CD4-positive, alpha-beta T cell treated with Interleukin-1 beta for 1 hour (primary cell): Measurements from ENCODE around the gene HMBS.
"Not testable (repeated sequence)": the region's sequence is repeated elsewhere in the genome, so short reads cannot be mapped to it uniquely, and the experiment has no call there.

Experiments
- DNase-seq, 2 donors: peaks; one replicate each; pipeline ENCODE4 v3.0.0-alpha.2; 2020 to 2022

The HMBS gene

DNA sequence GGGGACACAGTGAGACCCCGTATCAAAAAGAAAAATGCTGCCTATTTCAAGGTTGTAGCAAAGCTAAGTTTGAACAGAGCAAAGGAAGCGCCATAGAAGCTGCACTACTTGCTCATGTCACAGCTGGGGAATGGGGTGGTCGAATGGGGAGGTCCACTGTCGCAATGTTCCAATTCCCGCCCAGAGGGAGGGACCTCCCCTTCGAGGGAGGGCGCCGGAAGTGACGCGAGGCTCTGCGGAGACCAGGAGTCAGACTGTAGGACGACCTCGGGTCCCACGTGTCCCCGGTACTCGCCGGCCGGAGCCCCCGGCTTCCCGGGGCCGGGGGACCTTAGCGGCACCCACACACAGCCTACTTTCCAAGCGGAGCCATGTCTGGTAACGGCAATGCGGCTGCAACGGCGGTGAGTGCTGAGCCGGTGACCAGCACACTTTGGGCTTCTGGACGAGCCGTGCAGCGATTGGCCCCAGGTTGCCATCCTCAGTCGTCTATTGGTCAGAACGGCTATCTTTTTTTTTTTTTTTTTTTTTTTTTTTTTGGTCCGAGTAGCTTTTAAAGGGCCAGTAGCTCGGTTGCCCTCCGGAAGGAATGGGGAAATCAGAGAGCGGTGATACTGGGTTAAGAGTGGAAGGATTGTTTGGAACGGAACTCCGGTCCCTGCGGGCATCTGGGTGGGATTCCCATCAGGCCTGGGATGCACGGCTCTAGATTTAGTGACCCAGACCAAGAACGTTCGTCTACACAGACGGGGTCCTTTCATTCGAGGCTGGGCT, at the start of gene HMBS:
Gene HMBS (plus strand): TSS at position 219 of the 774 bp plus-strand sequence. CDS start 153 bp downstream, at position 372.
- peak; percentile 92 to 93 for DNase-seq

- DNase-seq: no peak
Observed at GRCh38 chr11:119038884-119039283, 45.8 kb upstream of the HMBS start.

- not testable (repeated sequence) for DNase-seq
Observed at GRCh38 chr11:119039471-119039870, 45.2 kb upstream of the HMBS start.

DNA sequence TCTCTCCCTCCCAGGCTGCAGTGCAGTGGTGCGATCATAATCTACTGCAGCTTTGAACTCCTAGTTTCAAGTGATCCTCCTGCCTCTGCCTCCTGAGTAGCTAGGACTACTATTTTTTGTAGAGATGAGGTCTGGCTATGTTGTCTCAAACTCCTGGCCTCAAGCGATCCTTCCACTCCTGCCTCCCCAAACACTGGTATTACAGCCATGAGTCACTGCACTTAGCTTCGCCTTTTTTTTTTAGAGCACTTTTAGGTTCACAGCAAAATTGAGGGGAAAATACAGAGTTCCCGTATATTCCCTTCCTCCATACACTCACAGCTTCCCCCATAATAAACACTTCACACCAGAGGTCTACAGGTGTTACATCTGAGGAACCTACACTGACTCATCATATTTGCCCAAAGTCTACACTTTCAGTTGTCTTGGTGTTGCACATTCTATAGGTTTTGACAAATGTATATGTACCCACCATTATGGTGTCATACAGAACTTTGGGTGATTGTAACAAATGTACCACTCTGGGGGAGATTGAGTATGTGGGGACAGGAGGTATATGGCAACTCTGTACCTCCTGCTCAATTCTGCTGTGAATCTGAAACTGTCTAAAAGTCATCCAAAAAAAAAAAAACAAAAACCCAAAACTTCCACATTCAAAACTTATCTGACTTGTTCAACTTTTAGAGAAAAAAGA, 42.7 kb upstream of the HMBS start:
- DNase-seq: no peak

- DNase-seq: no peak
Observed at GRCh38 chr11:119042927-119043326, 41.8 kb upstream of the HMBS start.

- DNase-seq: no peak
Observed at GRCh38 chr11:119044708-119045107, 40.0 kb upstream of the HMBS start.

GRCh38 chr11:119046489-119046888, 38.2 kb upstream of the HMBS start:
- no peak for DNase-seq

- DNase-seq: no peak
Observed at GRCh38 chr11:119047205-119047604, 37.5 kb upstream of the HMBS start.

DNA sequence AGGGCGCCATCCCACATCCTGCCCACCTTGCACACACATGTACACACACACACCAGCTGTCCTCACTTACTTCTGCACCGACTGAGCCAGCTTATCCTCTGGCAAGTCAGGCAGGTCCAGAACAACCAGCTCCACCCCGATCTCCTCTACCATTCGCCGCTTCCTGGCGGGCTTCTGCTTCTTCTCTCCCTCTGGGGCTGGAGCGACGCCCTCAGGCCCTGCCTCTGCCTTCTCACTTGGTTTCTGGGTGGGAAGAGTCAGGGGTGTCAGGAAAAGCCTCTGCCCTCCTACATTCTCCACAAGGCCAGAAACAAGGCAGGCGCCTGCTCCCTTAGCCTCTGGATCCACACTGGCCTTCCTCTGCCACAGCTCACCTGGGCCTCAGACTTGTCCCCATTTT, 36.0 kb upstream of the HMBS start:
- DNase-seq: no peak

GRCh38 chr11:119049081-119049480, 35.6 kb upstream of the HMBS start:
- DNase-seq: no peak

GRCh38 chr11:119051440-119052162, 33.1 kb upstream of the HMBS start:
- peak; percentile 23 to 35 for DNase-seq

- DNase-seq: no peak
Observed at GRCh38 chr11:119052163-119052814, 32.4 kb upstream of the HMBS start.

DNA sequence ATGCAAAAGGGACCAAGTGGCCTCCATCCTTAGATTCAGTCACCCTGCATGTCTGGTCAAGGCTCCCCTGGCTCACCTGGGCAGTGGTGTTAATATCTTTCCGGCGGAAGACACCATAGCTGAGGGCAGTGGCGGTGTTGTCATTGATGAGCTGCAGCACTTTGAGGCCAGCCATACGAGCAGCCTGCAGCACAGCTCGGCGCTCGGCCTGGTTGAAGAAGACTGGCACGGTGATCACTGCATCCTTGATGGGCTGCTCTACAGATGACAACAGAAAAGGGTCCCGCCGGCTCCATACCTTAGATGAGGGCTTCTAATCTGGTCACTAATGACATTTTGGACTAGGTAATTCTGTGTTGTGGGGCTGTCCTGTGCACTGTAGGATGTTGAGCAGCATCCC, 30.3 kb upstream of the HMBS start:
- DNase-seq: no peak

DNA sequence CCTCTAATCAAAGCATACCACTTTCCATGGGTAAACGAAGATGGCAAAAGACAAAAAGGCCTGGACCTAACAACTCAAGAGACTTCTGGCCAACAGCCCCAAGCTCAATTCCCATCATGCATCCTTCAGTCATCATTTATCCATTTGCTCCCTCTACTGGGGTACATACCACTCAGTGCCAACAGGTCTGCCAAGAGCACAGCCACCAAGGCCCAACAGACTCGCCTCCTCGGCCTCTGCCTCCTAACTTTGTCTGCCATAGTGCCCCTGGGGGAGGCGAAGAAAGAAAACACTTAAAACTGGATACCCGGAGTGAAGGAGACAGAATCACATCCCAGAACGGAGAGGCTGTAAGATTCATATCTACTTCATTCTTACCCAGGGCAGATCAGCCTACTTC, 28.8 kb upstream of the HMBS start:
- DNase-seq: no peak

DNA sequence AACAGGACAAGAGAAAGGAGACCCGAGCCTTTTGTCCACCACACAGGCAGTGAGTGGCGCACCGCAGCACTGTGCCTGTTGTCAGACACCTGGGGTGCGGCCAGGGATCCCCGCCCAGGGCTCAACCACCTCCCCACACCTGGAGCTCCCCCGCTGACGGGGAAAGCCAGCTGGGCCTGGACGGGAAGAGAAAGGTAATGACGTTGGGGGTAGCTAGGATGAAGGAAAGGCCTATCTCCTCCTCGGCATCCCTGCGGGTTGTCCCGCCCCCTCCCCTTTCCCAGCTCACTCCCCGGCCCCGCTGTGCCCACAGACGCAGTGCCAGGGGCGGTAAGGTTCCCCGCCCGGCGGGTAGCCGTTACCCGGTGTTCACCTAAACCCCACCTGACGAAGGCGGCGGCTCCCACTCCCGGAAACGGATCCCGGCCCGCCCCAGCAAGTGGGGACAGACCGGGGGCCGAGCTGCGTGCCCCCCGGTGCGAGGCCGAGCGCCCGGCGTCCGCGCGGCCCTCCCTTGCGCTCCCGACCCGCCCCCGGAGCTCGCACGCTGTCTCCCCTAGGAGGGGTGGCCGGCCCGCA, 28.2 kb upstream of the HMBS start:
- peak; percentile 59 to 67 for DNase-seq

GRCh38 chr11:119057000-119057769, 27.5 kb upstream of the HMBS start, which contains the start of gene HYOU1:
Gene HYOU1 (minus strand): TSS chr11:119057205. CDS start chr11:119056160, 1,045 bp downstream.
- peak; percentile 98 for DNase-seq

DNA sequence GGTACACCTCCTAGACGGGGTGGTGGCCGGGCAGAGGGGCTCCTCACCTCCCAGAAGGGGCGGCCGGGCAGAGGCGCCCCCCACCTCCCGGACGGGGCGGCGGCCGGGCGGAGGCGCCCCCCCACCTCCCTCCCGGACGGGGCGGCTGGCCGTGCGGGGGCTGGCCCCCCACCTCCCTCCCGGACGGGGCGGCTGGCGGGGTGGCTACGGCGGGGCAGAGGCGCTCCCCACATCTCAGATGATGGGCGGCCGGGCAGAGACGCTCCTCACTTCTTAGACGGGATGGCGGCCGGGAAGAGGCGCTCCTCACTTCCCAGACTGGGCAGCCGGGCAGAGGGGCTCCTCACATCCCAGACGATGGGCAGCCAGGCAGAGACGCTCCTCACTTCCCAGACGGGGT, 25.6 kb upstream of the HMBS start:
- DNase-seq: not testable (repeated sequence)

GRCh38 chr11:119061256-119061655, 23.4 kb upstream of the HMBS start:
- DNase-seq: no peak

DNA sequence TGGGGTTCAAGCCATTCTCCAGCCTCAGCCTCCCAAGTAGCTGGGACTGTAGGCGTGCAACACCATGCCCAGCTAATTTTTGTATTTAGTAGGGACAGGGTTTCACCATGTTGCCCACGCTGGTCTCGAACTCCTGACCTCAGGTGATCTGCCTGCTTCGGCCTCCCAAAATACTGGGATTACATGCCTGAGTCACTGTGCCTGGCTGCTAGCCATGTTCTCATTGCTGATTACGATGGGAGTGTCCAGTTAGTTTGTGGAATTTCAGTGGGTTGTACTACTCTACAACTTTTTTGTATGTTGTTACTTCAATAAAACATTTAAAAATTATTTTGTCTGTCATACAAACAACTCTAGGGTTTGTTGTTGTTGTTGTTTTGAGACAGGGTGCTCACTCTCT, 21.9 kb upstream of the HMBS start:
- no peak for DNase-seq

- DNase-seq: peak; percentile 54 to 68
Observed at GRCh38 chr11:119065369-119065768, 19.3 kb upstream of the HMBS start.

DNA sequence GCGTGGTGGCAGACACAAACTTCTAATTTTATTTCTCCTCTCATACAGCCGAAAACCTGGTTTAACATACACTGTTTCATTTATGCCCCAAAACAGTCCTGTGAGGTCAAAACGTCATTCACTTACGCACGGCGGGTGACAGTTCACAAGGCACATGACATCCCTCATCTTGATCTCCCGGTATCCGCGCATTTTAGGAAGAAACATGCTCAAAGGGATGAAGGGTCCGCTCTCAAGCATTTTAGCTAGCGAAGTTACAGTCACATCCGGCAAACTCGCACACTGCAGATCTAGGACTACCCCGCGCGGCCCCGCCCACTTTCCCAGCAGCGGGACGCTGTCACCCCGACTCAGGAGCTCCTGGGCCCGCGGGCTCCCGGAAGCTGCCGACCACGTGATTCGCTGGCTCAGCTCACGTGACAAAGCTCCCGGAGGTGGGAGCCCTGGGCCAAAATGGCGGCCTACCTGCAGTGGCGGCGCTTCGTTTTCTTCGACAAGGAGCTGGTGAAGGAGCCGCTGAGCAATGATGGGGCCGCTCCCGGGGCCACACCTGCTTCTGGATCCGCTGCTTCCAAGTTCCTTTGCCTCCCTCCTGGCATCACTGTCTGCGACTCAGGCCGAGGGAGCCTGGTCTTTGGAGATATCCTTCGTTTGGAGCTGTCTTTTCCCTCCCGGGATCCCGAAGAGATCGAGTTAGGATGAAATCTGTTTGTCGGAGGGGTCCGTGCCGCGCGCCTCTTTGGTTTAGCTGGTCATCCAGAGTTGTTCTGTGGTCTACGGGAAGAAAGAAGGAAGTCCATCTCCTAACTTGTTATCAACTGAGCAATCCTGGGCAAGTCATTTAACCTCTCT, 17.1 kb upstream of the HMBS start, which contains the start of gene VPS11:
Gene VPS11 (plus strand): TSS at position 448 of the 852 bp plus-strand sequence. CDS start 6 bp downstream, at position 454.
- DNase-seq: peak; percentile 97
